OCI-LY7 (cell line): ENCODE results near the gene LBX2. TPM values are rescaled to one million over a fixed set of nuclear protein-coding genes. Genes with fewer than 3 reads are reported as not detected.

ENCODE experiments used
- BruUV-seq: library from RNA; stranded (reverse); fragments of 400-500 nt; replicated peaks from 2 replicates; lab custom pipeline; 2021; lab: Mats Ljungman, UMichigan
- CTCF ChIA-PET: fragments of 300-600 bp; sonication (Branson Sonifier 250); formaldehyde crosslinking; loops from one replicate; lab custom pipeline; 2022; ENCODE audit warnings: antibody characterized with exemption; ENCODE audit not compliant: unreplicated experiment; lab: Charles Lee
- POLR2A ChIA-PET: fragments of 300-600 bp; sonication (Branson Sonifier 250); formaldehyde crosslinking; loops from one replicate; lab custom pipeline; 2022; ENCODE audit warnings: antibody characterized with exemption; lab: Charles Lee
- DNase-seq: peaks from one replicate; pipeline ENCODE4 v3.0.0-alpha.2; 2015; ENCODE audit warnings: low spot score
- H2AFZ ChIP-seq: fragments of 200-600 bp; sonication (generic), shearing (Covaris generic); 2 replicates; pipeline ENCODE4 v1.6.1; 2014; ENCODE audit warnings: mild to moderate bottlenecking, antibody characterized with exemption, low read length, moderate library complexity
- H3K27ac ChIP-seq: fragments of 200-600 bp; sonication (generic); 2 replicates; pipeline ENCODE4 v1.5.1; 2014; ENCODE audit warnings: mixed run types, low read depth, mild to moderate bottlenecking, moderate library complexity, low read length, inconsistent platforms; ENCODE audit not compliant: poor library complexity, severe bottlenecking
- H3K36me3 ChIP-seq: fragments of 200-600 bp; sonication (generic); 2 replicates; pipeline ENCODE4 v1.6.1; 2014; ENCODE audit warnings: mild to moderate bottlenecking, antibody characterized with exemption, low read length, moderate library complexity, mixed read lengths; ENCODE audit not compliant: insufficient read depth
- H3K4me1 ChIP-seq: fragments of 200-600 bp; sonication (generic); 2 replicates; pipeline ENCODE4 v1.5.1; 2014; ENCODE audit warnings: mild to moderate bottlenecking, low read length; ENCODE audit not compliant: insufficient read depth, poor library complexity, severe bottlenecking
- H3K4me2 ChIP-seq: fragments of 200-600 bp; sonication (generic); 2 replicates; pipeline ENCODE4 v1.6.1; 2014; ENCODE audit warnings: mild to moderate bottlenecking, low read length
- H3K4me3 ChIP-seq: fragments of 200-600 bp; sonication (generic); 2 replicates; pipeline ENCODE4 v1.5.1; 2014; ENCODE audit warnings: mild to moderate bottlenecking, low read depth, low read length; ENCODE audit not compliant: poor library complexity, severe bottlenecking
- H3K79me2 ChIP-seq: fragments of 200-600 bp; sonication (generic); 2 replicates; pipeline ENCODE4 v1.6.1; 2016; ENCODE audit warnings: low read depth, mild to moderate bottlenecking, low read length, moderate library complexity, mixed read lengths; ENCODE audit not compliant: insufficient read depth
- H3K9me2 ChIP-seq: fragments of 200-600 bp; sonication (generic); 2 replicates; pipeline ENCODE4 v1.6.1; 2016; ENCODE audit warnings: mild to moderate bottlenecking, low read length, mixed read lengths; ENCODE audit not compliant: insufficient read depth
- H3K9me3 ChIP-seq: fragments of 200-600 bp; sonication (generic); 2 replicates; pipeline ENCODE4 v1.6.1; 2014; ENCODE audit warnings: mild to moderate bottlenecking, mixed run types, low read length, mixed read lengths
- H4K20me1 ChIP-seq: fragments of 200-600 bp; sonication (generic); 2 replicates; pipeline ENCODE4 v1.6.1; 2014; ENCODE audit warnings: mild to moderate bottlenecking, antibody characterized with exemption, low read length, moderate library complexity, mixed read lengths; ENCODE audit not compliant: insufficient read depth
- CTCF ChIP-seq: fragments of 200-600 bp; sonication (generic); conservative IDR thresholded peaks from 2 replicates; pipeline ENCODE4 v1.5.1; 2014; ENCODE audit warnings: mild to moderate bottlenecking, antibody characterized with exemption, low read length, moderate library complexity, mixed read lengths
- EZH2phosphoT487 ChIP-seq: fragments of 200-600 bp; sonication (generic); IDR thresholded peaks from 2 replicates; pipeline ENCODE4 v1.6.1; 2018; ENCODE audit warnings: low read depth, borderline replicate concordance, mild to moderate bottlenecking, mixed run types, antibody characterized with exemption, low read length, moderate library complexity, mixed read lengths
- intact Hi-C: fragments of 100-400 bp; cut with micrococcal nuclease; formaldehyde crosslinking; loops from one replicate; pipeline ENCODE4 v1.10.0; 2022; ENCODE audit not compliant: unreplicated experiment
- total RNA-seq, 2 experiments: library from RNA; depleted of rRNA in 1 of 2; stranded (reverse); fragments of >200 nt in 1 of 2; shearing (Covaris generic) in 1 of 2; gene quantifications; 2 replicates each; pipeline ENCODE4 v1.2.3, GENCODE V29; 2014 to 2022

LBX2 gene
- total RNA-seq, 2 experiments from 2014 or later, result not detected

- Histone ChIP-seq H3K36me3 (peaks cover 38% of the 10 kb centered on the region), H3K27ac (peak within 1 kb of the TSS; percentile 80), H3K9me3 (no peaks in the 10 kb centered on the region), H3K79me2 (peaks cover 28% of the 10 kb centered on the region), H2AFZ (peak within 1 kb of the TSS; percentile 63), H3K4me2 (peak within 1 kb of the TSS; percentile 90), H3K4me1 (peaks cover 18% of the 10 kb centered on the region), H3K4me3 (peak within 1 kb of the TSS; percentile 78), H3K9me2 (no peaks in the 10 kb centered on the region), H4K20me1 (no peaks in the 10 kb centered on the region)
- intact Hi-C loops, result loop anchor here (1.0 kb wide), 5 partner anchors 24 to 233 kb away; partner anchors contain the start of genes AUP1, HTRA2 and PCGF1
- DNase-seq, result peak; percentile 95
- BruUV-seq, result TSS peak; percentile 93
- CTCF ChIA-PET, result interaction anchor here (0.5 to 4.1 kb wide), 3 partner anchors 29 to 75 kb away, joined by 3 to 18 read pairs (median 3); partner anchors contain the start of genes AUP1 and HTRA2
- POLR2A ChIA-PET, result interaction anchor here (0.7 to 5.1 kb wide), 10 partner anchors 11 to 104 kb away, joined by 3 to 25 read pairs (median 4); partner anchors contain the start of genes AUP1, HTRA2, MRPL53 and WBP1
- TF ChIP-seq CTCF (peak; percentile 95), EZH2phosphoT487 (no peak)
Measured at GRCh38 chr2:74482801-74483674, 16.4 kb downstream of the LBX2 start, which contains the start of the genes CCDC142 and TTC31. Gene CCDC142, minus strand, starts transcription at chr2:74482998. Its CDS starts 161 bp downstream, at chr2:74482837. Gene TTC31, plus strand, starts transcription at chr2:74483081. Its CDS starts 15 bp downstream, at chr2:74483096.

- no peaks in the 10 kb centered on the region for H3K9me2 ChIP-seq
- peaks cover 18% of the 10 kb centered on the region for H3K4me1 ChIP-seq
- TSS peak; percentile 66 for BruUV-seq
- TF ChIP-seq EZH2phosphoT487 (no peak), CTCF (no peak)
- H3K4me2 ChIP-seq, result peak overlapping the region; percentile 90
- intact Hi-C loops, result no loop called here
- H3K27ac ChIP-seq, result peak overlapping the region; percentile 80
- ChIA-PET CTCF (interaction anchor here (4.1 kb wide), 1 partner anchor 49 kb away, joined by 18 read pairs; the partner anchor contains the start of genes AUP1 and HTRA2), POLR2A (interaction anchor here (0.8 to 5.1 kb wide), 9 partner anchors 10 to 103 kb away, joined by 3 to 25 read pairs (median 6); partner anchors contain the start of genes AUP1, HTRA2, INO80B and MRPL53)
- DNase-seq, result peak; percentile 76
- H2AFZ ChIP-seq, result peak overlapping the region; percentile 63
- peaks cover 44% of the 10 kb centered on the region for H3K36me3 ChIP-seq
- H3K4me3 ChIP-seq, result peak overlapping the region; percentile 78
- no peaks in the 10 kb centered on the region for H4K20me1 ChIP-seq
- peaks cover 28% of the 10 kb centered on the region for H3K79me2 ChIP-seq
- H3K9me3 ChIP-seq, result no peaks in the 10 kb centered on the region
Measured at GRCh38 chr2:74481961-74482800, 17.2 kb downstream of the LBX2 start.
